Cardiac muscle cell (in vitro differentiated cells and primary cell): ENCODE measurements around the gene PRKCA. TPM values are rescaled to one million over a fixed set of nuclear protein-coding genes. Genes with fewer than 3 reads are reported as not detected.

Experiments
- DNase-seq, 2 donors: peaks; one replicate each; pipeline versions ENCODE4 v3.0.0 to v3.0.0-alpha.2; 2010 to 2017; ENCODE audit warnings: low read depth in 1 of 2, low spot score in 1 of 2
- H3K27ac ChIP-seq: fragments of 200-600 bp; sonication (generic); 2 replicates; pipeline ENCODE4 v1.5.1; 2016
- H3K27me3 ChIP-seq: fragments of 200-600 bp; sonication (generic); 2 replicates; pipeline ENCODE4 v1.6.0; 2016; ENCODE audit warnings: control low read depth
- H3K36me3 ChIP-seq: fragments of 200-600 bp; sonication (generic); 2 replicates; pipeline ENCODE4 v1.5.1; 2016; ENCODE audit warnings: control low read depth
- H3K4me1 ChIP-seq: fragments of 200-600 bp; sonication (generic); 2 replicates; pipeline ENCODE4 v1.8.1; 2017; ENCODE audit warnings: low read depth, mild to moderate bottlenecking, mixed run types
- H3K4me3 ChIP-seq: fragments of 200-600 bp; sonication (generic); 2 replicates; pipeline ENCODE4 v1.5.1; 2016; ENCODE audit warnings: mild to moderate bottlenecking
- H3K9me3 ChIP-seq: fragments of 200-600 bp; sonication (generic); 2 replicates; pipeline ENCODE4 v1.5.1; 2017; ENCODE audit warnings: low read depth, mild to moderate bottlenecking, control low read depth
- CTCF ChIP-seq: IDR thresholded peaks from 2 replicates; pipeline ENCODE4 v1.5.1; 2012; ENCODE audit warnings: low read depth, mild to moderate bottlenecking, low read length
- polyA plus RNA-seq: library from polyadenylated mRNA; unstranded; fragments of >200 nt; fragmentation: Nextera tagmentation; extraction: Ambion mirVana; gene quantifications from 2 replicates; pipeline ENCODE4 v1.2.1, GENCODE V29; 2016
- total RNA-seq: library from RNA; depleted of rRNA; stranded (reverse); fragments of >200 nt; gene quantifications from 2 replicates; pipeline ENCODE4 v1.2.3, GENCODE V29; 2016

PRKCA gene
- total and polyA plus RNA-seq, 2 experiments from 2014 or later = 3.1 to 10.3 TPM

DNA sequence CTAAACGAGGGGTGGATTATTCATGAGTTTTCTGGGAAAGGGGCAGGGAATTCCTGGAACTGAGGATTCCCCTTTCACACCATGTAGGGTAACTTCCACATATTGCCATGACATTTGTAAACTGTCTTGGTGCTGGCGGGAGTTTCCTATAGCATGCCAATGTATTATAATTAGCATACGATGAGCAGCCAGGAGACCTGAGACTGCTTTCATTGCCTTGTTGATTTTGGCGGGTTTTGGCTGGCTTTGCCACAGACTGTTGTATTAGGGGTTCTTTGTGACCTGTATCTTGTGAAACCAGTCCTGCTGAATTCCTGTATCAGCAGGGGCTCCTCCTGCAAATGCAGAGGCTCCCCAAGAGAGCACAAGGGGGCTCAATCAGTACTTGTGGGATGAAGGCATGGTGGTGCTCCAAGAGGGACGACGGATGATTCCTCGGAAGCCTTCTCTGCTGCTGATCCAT lies 428.1 kb downstream of the PRKCA start:
- no peak for TF ChIP-seq CTCF
- no peak overlapping the region for H3K27ac ChIP-seq
- no peaks in the 10 kb centered on the region for H3K36me3 ChIP-seq
- no peaks in the 10 kb centered on the region for H3K4me1 ChIP-seq
- no peaks in the 10 kb centered on the region for H3K27me3 ChIP-seq
- no peak for DNase-seq
- H3K9me3 ChIP-seq = no peaks in the 10 kb centered on the region
- no peak overlapping the region for H3K4me3 ChIP-seq

GRCh38 chr17:66733759-66734158 lies 431.3 kb downstream of the PRKCA start:
- peak in 1 of 2 donors; percentile 20 for DNase-seq
- no peak for TF ChIP-seq CTCF
- no peak overlapping the region for H3K4me3 ChIP-seq
- no peaks in the 10 kb centered on the region for H3K36me3 ChIP-seq
- H3K27me3 ChIP-seq = no peaks in the 10 kb centered on the region
- no peaks in the 10 kb centered on the region for H3K4me1 ChIP-seq
- no peak overlapping the region for H3K27ac ChIP-seq
- H3K9me3 ChIP-seq = no peaks in the 10 kb centered on the region

GRCh38 chr17:66734186-66734943 lies 432.0 kb downstream of the PRKCA start:
- TF ChIP-seq CTCF = no peak
- H3K4me1 ChIP-seq = no peaks in the 10 kb centered on the region
- H3K27ac ChIP-seq = no peak overlapping the region
- H3K36me3 ChIP-seq = no peaks in the 10 kb centered on the region
- DNase-seq = no peak
- no peaks in the 10 kb centered on the region for H3K9me3 ChIP-seq
- no peaks in the 10 kb centered on the region for H3K27me3 ChIP-seq
- no peak overlapping the region for H3K4me3 ChIP-seq

DNA sequence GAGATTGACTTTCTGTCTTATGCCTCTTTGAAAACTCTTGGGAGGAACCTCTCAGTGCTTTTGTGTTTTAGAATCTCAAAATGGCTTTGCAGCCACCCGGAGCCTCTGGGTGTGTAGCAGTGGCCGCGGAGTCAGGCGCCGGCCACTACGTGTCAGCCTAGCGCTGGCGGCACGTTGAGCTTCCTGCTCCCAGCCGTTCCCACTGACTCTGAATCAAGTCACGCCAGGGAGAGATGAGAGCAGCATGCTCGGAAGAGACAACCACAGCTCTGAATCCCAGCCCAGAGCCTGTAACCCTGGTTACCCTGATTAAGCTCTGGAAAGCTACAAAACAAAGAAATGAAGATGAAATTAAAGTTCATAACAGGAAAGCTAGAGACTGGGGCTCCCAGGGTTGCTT lies 435.1 kb downstream of the PRKCA start:
- Histone ChIP-seq H3K36me3 (no peaks in the 10 kb centered on the region), H3K4me1 (no peaks in the 10 kb centered on the region), H3K4me3 (no peak overlapping the region), H3K9me3 (no peaks in the 10 kb centered on the region), H3K27me3 (no peaks in the 10 kb centered on the region), H3K27ac (no peak overlapping the region)
- DNase-seq = peak; percentile 47 to 80
- TF ChIP-seq CTCF = peak; percentile 47

- no peak overlapping the region for H3K27ac ChIP-seq
These were observed 435.9 kb downstream of the PRKCA start for GRCh38 chr17:66738301-66738700.

More at GRCh38 chr17:66738301-66738700, 435.9 kb downstream of the PRKCA start:
- no peaks in the 10 kb centered on the region for H3K36me3 ChIP-seq
- no peaks in the 10 kb centered on the region for H3K27me3 ChIP-seq
- H3K9me3 ChIP-seq = no peaks in the 10 kb centered on the region
- no peak overlapping the region for H3K4me3 ChIP-seq
- no peaks in the 10 kb centered on the region for H3K4me1 ChIP-seq
- TF ChIP-seq CTCF = no peak
- no peak for DNase-seq
